GM08714 (cell line): ENCODE results near the gene APOL1.
"Not testable (repeated sequence)": the region's sequence is repeated elsewhere in the genome, so short reads cannot be mapped to it uniquely, and the experiment has no call there.

ENCODE experiments used
- H3K4me3 ChIP-seq: fragments of 200-500 bp; sonication (Bioruptor generic); 2 replicates; pipeline ENCODE4 v1.5.1; 2014; ENCODE audit warnings: mild to moderate bottlenecking, low read length, inconsistent platforms
- ZNF274 ChIP-seq: IDR thresholded peaks from 2 replicates; pipeline ENCODE4 v1.6.1; 2012; ENCODE audit warnings: mild to moderate bottlenecking, low read depth, low read length

Gene APOL1

GRCh38 chr22:36259615-36260300, 6.8 kb downstream of the APOL1 start:
- TF ChIP-seq ZNF274: no peak
- no peak overlapping the region for H3K4me3 ChIP-seq

DNA sequence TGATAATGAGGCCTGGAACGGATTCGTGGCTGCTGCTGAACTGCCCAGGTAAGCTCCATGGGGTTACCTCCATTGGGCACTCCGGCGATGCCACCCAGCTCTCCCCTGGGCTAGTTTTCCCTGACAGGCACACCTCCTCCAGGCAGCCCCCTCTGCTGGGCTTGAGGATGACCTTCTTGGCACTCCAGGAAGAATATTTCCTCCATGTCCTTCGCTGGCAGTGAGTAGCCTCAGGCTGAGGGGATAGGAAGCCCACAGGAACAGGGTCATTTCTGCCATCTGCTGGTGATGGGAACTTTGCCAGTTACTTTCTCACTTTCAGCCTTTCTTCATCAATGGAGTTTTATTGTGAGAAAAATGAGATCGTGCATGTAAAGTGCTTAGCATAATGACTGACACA, 8.7 kb downstream of the APOL1 start:
- H3K4me3 ChIP-seq: not testable (repeated sequence)

DNA sequence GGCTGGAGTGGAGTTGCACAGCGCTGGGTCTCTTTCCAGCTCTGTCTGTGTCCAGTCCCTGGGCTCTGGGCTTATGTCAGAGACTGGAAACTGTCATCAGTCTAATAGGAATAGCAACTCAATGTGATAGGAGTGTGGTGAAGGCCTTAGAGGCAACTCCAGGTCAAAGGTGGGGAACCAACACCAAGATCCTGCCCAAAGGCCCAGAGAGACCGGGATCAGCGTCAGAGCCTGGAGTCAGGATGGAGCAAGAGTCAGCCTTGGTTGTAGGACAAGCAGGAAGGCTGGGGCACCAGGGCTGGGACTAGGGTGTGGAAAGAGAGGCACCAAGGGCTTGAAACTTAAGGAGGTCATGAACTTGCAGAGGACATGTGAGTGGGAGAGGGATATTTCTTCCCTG, 9.4 kb downstream of the APOL1 start:
- not testable (repeated sequence) for H3K4me3 ChIP-seq

- H3K4me3 ChIP-seq: not testable (repeated sequence)
Observed at GRCh38 chr22:36263216-36263673, 10.3 kb downstream of the APOL1 start.

- not testable (repeated sequence) for H3K4me3 ChIP-seq
Observed at GRCh38 chr22:36263886-36264664, 11.1 kb downstream of the APOL1 start.

- TF ChIP-seq ZNF274: no peak
Observed at GRCh38 chr22:36267058-36267457, 14.1 kb downstream of the APOL1 start.

GRCh38 chr22:36267896-36268485, 15.1 kb downstream of the APOL1 start:
- no peak overlapping the region for H3K4me3 ChIP-seq
- TF ChIP-seq ZNF274: no peak

More at GRCh38 chr22:36267058-36267457, 14.1 kb downstream of the APOL1 start:
- H3K4me3 ChIP-seq: no peak overlapping the region

- not testable (repeated sequence) for H3K4me3 ChIP-seq
Observed at GRCh38 chr22:36271231-36271630, 18.3 kb downstream of the APOL1 start.

- H3K4me3 ChIP-seq: not testable (repeated sequence)
Observed at GRCh38 chr22:36271951-36272350, 19.0 kb downstream of the APOL1 start.

GRCh38 chr22:36274531-36274930, 21.6 kb downstream of the APOL1 start:
- TF ChIP-seq ZNF274: no peak
- no peak overlapping the region for H3K4me3 ChIP-seq

- no peak for TF ChIP-seq ZNF274
- H3K4me3 ChIP-seq: no peak overlapping the region
Observed at GRCh38 chr22:36277482-36278291, 24.8 kb downstream of the APOL1 start.

GRCh38 chr22:36279219-36279666, 26.3 kb downstream of the APOL1 start:
- TF ChIP-seq ZNF274: no peak
- no peak overlapping the region for H3K4me3 ChIP-seq

DNA sequence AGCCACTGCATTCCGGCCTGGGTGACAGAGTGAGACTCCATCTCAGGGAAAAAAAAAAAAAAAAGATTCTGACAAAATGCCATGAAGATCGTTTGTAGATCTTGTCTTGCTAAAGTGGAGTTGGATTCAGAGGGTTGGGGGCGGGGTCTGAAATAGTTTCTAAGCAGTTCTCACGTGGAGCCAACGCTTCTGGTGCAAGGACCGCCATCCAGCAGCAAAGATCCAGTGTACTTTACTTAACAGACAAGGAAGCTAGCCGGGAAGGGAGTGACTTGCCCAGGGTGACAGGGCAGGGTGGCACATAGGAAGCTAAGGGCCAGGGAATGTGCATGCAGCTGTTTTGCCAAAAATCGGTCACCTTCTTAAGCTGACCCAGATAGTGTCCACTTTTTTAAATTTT, 27.4 kb downstream of the APOL1 start:
- no peak for TF ChIP-seq ZNF274

GRCh38 chr22:36281781-36282327, 28.9 kb downstream of the APOL1 start:
- TF ChIP-seq ZNF274: no peak
- H3K4me3 ChIP-seq: no peak overlapping the region

More for the DNA sequence above, 27.4 kb downstream of the APOL1 start:
- no peak overlapping the region for H3K4me3 ChIP-seq
